ENCODE data around the gene AP1G1.

Gene AP1G1

GRCh38 chr16:71808593-71809459, at the start of gene AP1G1:
AP1G1 (minus strand) TSS chr16:71808834; CDS start chr16:71789479, 19,355 bp downstream.
- H3K27ac ChIP-seq (ENCODE audit: poor library complexity, severe bottlenecking): peak within 1 kb of the TSS; percentile 75

GRCh38 chr16:71855937-71856662, 47.5 kb upstream of the AP1G1 start:
- peaks cover 21% of the 10 kb centered on the region for H3K36me3 ChIP-seq (ENCODE audit: low read depth)
- DNase-seq (ENCODE audit: low spot score) (no peak), ATAC-seq (ENCODE audit: low read depth) (no peak)
- TF ChIP-seq CTCF (IDR thresholded peaks at IDR 0.05; ENCODE audit: poor library complexity, severe bottlenecking): no peak
- H3K9me3 ChIP-seq (ENCODE audit: severe bottlenecking): no peaks in the 10 kb centered on the region
- H3K27ac ChIP-seq (ENCODE audit: poor library complexity, severe bottlenecking): no peak overlapping the region
- no peak overlapping the region for H3K4me3 ChIP-seq (ENCODE audit: severe bottlenecking)
- no peaks in the 10 kb centered on the region for H3K27me3 ChIP-seq (ENCODE audit: insufficient read depth, poor library complexity, severe bottlenecking)
- no peaks in the 10 kb centered on the region for H3K4me1 ChIP-seq (ENCODE audit: insufficient read depth, poor library complexity, severe bottlenecking)

More at GRCh38 chr16:71808593-71809459, at the start of gene AP1G1:
- no peaks in the 10 kb centered on the region for H3K27me3 ChIP-seq (ENCODE audit: insufficient read depth, poor library complexity, severe bottlenecking)
- ATAC-seq (ENCODE audit: low read depth) (peak; percentile 92), DNase-seq (ENCODE audit: low spot score) (peak; percentile 98)
- no peaks in the 10 kb centered on the region for H3K9me3 ChIP-seq (ENCODE audit: severe bottlenecking)
- peaks cover 39% of the 10 kb centered on the region for H3K36me3 ChIP-seq (ENCODE audit: low read depth)
- peak within 1 kb of the TSS; percentile 92 for H3K4me3 ChIP-seq (ENCODE audit: severe bottlenecking)
- H3K4me1 ChIP-seq (ENCODE audit: insufficient read depth, poor library complexity, severe bottlenecking): peaks cover 13% of the 10 kb centered on the region
- no peak for TF ChIP-seq CTCF (IDR thresholded peaks at IDR 0.05; ENCODE audit: poor library complexity, severe bottlenecking)

GRCh38 chr16:71854369-71854948, 45.8 kb upstream of the AP1G1 start:
- DNase-seq (ENCODE audit: low spot score) (no peak), ATAC-seq (ENCODE audit: low read depth) (peak; percentile 17; the same call in 1 of the 3 replicates)
- Histone ChIP-seq H3K4me1 (ENCODE audit: insufficient read depth, poor library complexity, severe bottlenecking) (no peaks in the 10 kb centered on the region), H3K9me3 (ENCODE audit: severe bottlenecking) (no peaks in the 10 kb centered on the region), H3K36me3 (ENCODE audit: low read depth) (peaks cover 33% of the 10 kb centered on the region), H3K27ac (ENCODE audit: poor library complexity, severe bottlenecking) (no peak overlapping the region), H3K4me3 (ENCODE audit: severe bottlenecking) (no peak overlapping the region), H3K27me3 (ENCODE audit: insufficient read depth, poor library complexity, severe bottlenecking) (no peaks in the 10 kb centered on the region)
- TF ChIP-seq CTCF (IDR thresholded peaks at IDR 0.05; ENCODE audit: poor library complexity, severe bottlenecking): no peak

GRCh38 chr16:71853413-71853812, 44.8 kb upstream of the AP1G1 start:
- ATAC-seq (ENCODE audit: low read depth): no peak
- H3K27ac ChIP-seq (ENCODE audit: poor library complexity, severe bottlenecking): no peak overlapping the region

More at GRCh38 chr16:71853413-71853812, 44.8 kb upstream of the AP1G1 start:
- DNase-seq (ENCODE audit: low spot score): no peak
- H3K4me3 ChIP-seq (ENCODE audit: severe bottlenecking): no peak overlapping the region
- peaks cover 35% of the 10 kb centered on the region for H3K36me3 ChIP-seq (ENCODE audit: low read depth)
- H3K27me3 ChIP-seq (ENCODE audit: insufficient read depth, poor library complexity, severe bottlenecking): no peaks in the 10 kb centered on the region
- H3K4me1 ChIP-seq (ENCODE audit: insufficient read depth, poor library complexity, severe bottlenecking): no peaks in the 10 kb centered on the region
- TF ChIP-seq CTCF (IDR thresholded peaks at IDR 0.05; ENCODE audit: poor library complexity, severe bottlenecking): no peak
- H3K9me3 ChIP-seq (ENCODE audit: severe bottlenecking): no peaks in the 10 kb centered on the region

Measured in RWPE2 (cell line).